Medulla oblongata (tissue), 1 donor: Measurements from ENCODE around the gene SIVA1.

Source experiments
- DNase-seq: peaks from one replicate; pipeline ENCODE4 v3.0.0-alpha.2; 2015; ENCODE audit errors: extremely low spot score

SIVA1 gene

GRCh38 chr14:104751539-104752422 lies 1.2 kb upstream of the SIVA1 start:
- DNase-seq = no peak

GRCh38 chr14:104752423-104752734 lies 568 bp upstream of the SIVA1 start:
- no peak for DNase-seq

- DNase-seq = no peak
These were observed 723 bp downstream of the SIVA1 start for GRCh38 chr14:104753528-104754212.

- DNase-seq = no peak
These were observed 1.4 kb downstream of the SIVA1 start for GRCh38 chr14:104754213-104754851.

GRCh38 chr14:104755621-104756020 lies 2.7 kb downstream of the SIVA1 start:
- no peak for DNase-seq

GRCh38 chr14:104756477-104757237 lies 3.7 kb downstream of the SIVA1 start:
- no peak for DNase-seq

- DNase-seq = no peak
These were observed 4.3 kb downstream of the SIVA1 start for GRCh38 chr14:104757238-104757585.

- DNase-seq = no peak
These were observed 4.9 kb downstream of the SIVA1 start for GRCh38 chr14:104757681-104758392.

- no peak for DNase-seq
These were observed 6.3 kb downstream of the SIVA1 start for GRCh38 chr14:104758981-104759969.

GRCh38 chr14:104765517-104765916 lies 12.6 kb downstream of the SIVA1 start:
- DNase-seq = no peak

- no peak for DNase-seq
These were observed 13.4 kb downstream of the SIVA1 start for GRCh38 chr14:104766256-104766862.

GRCh38 chr14:104766863-104767633 lies 14.1 kb downstream of the SIVA1 start:
- no peak for DNase-seq

GRCh38 chr14:104767634-104767918 lies 14.6 kb downstream of the SIVA1 start:
- DNase-seq = no peak

- peak; percentile 86 for DNase-seq
These were observed 15.7 kb downstream of the SIVA1 start for GRCh38 chr14:104768437-104769323.

GRCh38 chr14:104769324-104770071 lies 16.6 kb downstream of the SIVA1 start:
- DNase-seq = no peak

- no peak for DNase-seq
These were observed 17.2 kb downstream of the SIVA1 start for GRCh38 chr14:104770072-104770579.

GRCh38 chr14:104770851-104771272 lies 17.9 kb downstream of the SIVA1 start:
- no peak for DNase-seq
